GM12891 (cell line): Measurements from ENCODE around the gene CHST9.

Experiments
- POLR2A ChIP-seq: IDR thresholded peaks from 2 replicates; pipeline ENCODE4 v1.6.1; 2011; ENCODE audit warnings: low read depth, low read length, control low read depth
- TAF1 ChIP-seq: IDR thresholded peaks from 2 replicates; pipeline ENCODE4 v1.6.1; 2011; ENCODE audit warnings: low read depth, low read length, control low read depth

- TF ChIP-seq POLR2A: no peak
- TF ChIP-seq TAF1: no peak
These were observed 276.2 kb downstream of the CHST9 start for GRCh38 chr18:26908906-26909305.
